ENCODE measurements around the gene CNTNAP3B.
"Not testable (repeated sequence)": the region's sequence is repeated elsewhere in the genome, so short reads cannot be mapped to it uniquely, and the experiment has no call there.

The CNTNAP3B gene

DNA sequence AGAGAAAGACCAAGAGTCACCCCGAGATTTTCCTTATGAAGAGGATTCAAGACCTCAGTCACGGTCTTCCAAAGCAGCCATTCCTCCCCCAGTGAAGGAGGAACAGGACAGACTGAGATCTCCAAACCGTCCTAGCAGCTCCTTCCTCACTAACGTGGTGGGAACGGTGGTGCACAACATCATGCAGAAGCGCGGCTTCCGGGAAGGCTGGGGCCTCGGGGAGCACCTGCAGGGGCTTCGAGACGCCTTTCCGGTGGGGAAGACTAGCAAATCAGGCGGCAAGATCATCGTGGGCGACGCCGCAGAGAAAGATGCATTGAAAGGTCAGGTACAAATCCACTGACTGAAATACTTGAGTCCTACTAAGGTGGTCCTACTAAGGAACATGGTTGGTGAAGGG lies 154.3 kb downstream of the CNTNAP3B start:
- not testable (repeated sequence) for DNase-seq

GRCh38 chr9:41953007-41953406 lies 176.2 kb downstream of the CNTNAP3B start:
- not testable (repeated sequence) for DNase-seq

GRCh38 chr9:41941738-41942137 lies 187.5 kb downstream of the CNTNAP3B start:
- not testable (repeated sequence) for DNase-seq

GRCh38 chr9:41938143-41938542 lies 191.1 kb downstream of the CNTNAP3B start:
- DNase-seq = not testable (repeated sequence)

DNA sequence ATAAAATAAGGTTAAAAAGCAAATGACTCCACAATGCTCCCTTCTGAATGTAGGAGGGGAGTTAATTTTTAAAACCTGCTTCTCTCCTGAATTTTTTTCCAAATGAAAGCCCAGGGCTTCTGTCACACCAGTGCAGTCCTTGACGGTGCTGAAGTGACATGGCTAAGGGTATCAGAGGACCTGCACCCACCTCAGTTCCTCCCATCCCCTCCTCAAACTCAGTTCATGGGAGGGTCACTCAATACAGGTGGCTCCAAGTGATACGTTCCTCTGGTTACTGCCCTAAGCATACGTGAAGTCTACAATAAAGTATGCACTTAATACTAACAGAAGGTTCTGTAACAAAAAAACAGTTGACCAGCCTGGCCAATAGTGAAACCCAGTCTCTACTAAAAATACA lies 193.5 kb downstream of the CNTNAP3B start:
- DNase-seq = not testable (repeated sequence)

GRCh38 chr9:41929172-41929571 lies 200.1 kb downstream of the CNTNAP3B start:
- not testable (repeated sequence) for DNase-seq

- DNase-seq = not testable (repeated sequence)
Observed at GRCh38 chr9:41917374-41917773, 211.9 kb downstream of the CNTNAP3B start.

- not testable (repeated sequence) for DNase-seq
Observed at GRCh38 chr9:41905488-41905887, 223.7 kb downstream of the CNTNAP3B start.

DNA sequence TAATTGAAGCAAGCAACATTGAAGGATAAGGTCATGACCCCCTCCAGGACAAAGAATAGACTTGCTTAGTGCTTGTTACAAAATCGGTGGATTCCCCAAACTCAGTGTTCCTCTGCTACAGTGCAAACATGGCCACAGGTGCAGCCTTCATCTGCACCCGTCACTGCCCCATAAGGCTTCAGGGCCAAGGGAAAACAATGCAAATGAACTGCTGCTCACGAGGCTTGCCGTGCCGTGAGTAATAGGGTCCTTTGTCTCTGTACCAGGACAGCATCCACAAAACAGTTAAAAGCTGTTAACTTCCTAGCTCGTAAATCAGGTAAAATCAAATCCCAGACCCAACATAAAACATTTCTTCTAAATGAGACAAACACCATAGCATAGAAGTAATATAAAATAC lies 226.5 kb downstream of the CNTNAP3B start:
- not testable (repeated sequence) for DNase-seq

DNA sequence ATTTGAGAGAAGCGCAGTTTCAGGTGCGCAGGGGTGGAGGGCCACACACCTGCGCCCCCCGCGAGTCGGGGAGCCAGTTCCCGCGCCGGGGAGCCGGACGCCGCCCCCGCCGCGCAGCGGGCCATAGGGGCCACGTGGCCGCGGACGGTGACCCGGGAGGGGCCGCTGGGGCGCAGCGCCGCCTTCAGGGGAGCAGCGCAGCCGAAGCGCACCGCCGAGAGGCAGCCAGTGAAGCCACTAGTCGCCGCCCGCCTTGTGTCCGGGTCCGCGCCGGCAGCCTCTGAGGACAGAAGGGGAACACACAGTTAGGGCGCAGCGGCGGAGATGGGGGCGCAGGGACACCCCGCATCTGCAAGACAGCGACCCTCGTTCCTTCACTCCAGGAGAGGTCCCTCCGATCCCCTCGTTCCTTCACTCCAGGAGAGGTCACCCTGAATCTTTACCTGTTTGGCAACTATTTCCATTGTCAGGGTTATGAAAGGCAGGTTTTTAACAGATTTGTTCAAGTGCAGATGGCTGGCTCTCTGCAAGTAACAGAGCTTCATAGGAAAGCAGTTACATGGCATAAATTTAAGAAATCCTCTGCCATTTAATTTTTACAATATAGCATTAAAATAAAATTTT lies 230.4 kb downstream of the CNTNAP3B start:
- DNase-seq = not testable (repeated sequence)

- not testable (repeated sequence) for DNase-seq
Observed at GRCh38 chr9:41874557-41874956, 254.7 kb downstream of the CNTNAP3B start.

DNA sequence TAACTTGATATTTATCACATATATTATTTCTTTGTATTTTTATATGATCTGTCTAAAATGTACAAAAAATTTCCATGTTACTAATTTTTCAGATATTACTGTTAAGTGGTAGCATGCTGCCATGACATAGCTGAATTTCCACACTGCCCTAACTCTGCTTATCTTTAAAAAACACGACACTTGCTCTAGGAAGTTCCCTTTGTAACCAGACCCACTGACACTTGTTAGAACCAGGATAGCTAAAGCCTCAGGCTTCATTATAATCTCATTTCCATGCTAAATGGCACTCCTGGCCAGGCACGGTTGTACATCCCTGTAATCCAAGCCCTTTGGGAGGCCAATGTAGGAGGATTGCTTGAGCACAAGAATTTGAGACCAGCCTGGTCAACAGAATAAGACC lies 273.8 kb downstream of the CNTNAP3B start:
- DNase-seq = not testable (repeated sequence)

- not testable (repeated sequence) for DNase-seq
Observed at GRCh38 chr9:41851848-41852740, 277.1 kb downstream of the CNTNAP3B start.

- DNase-seq = not testable (repeated sequence)
Observed at GRCh38 chr9:41847829-41848228, 281.4 kb downstream of the CNTNAP3B start.

Data from inflammatory macrophage treated with lipopolysaccharide for 4 hours (primary cell).